ENCODE data around the gene ST3GAL6. TPM values are rescaled to one million over a fixed set of nuclear protein-coding genes. Genes with fewer than 3 reads are reported as not detected.

The ST3GAL6 gene
- polyA plus RNA-seq, 1 donor from 2014 or later = 3.7 TPM

- Histone ChIP-seq H3K4me3 (ENCODE audit: low read length) (no peak overlapping the region), H3F3A (ENCODE audit: insufficient read depth, low read length, poor library complexity, severe bottlenecking) (no peaks in the 10 kb centered on the region), H4K20me1 (ENCODE audit: insufficient read depth) (no peaks in the 10 kb centered on the region), H3K79me2 (replicated peaks; ENCODE audit: insufficient read depth, low read length) (no peaks in the 10 kb centered on the region), H3K4me2 (ENCODE audit: low read length) (no peak overlapping the region), H3K9me2 (ENCODE audit: insufficient read depth, low read length) (no peaks in the 10 kb centered on the region), H3K36me3 (ENCODE audit: insufficient read depth, low read length) (peaks cover 5% of the 10 kb centered on the region), H3K27me3 (ENCODE audit: insufficient read depth, low read depth, low read length) (no peaks in the 10 kb centered on the region), H2AFZ (ENCODE audit: low read depth, low read length) (no peak overlapping the region), H3K9me3 (ENCODE audit: low read length) (no peaks in the 10 kb centered on the region), H3K9ac (ENCODE audit: low read length) (no peak overlapping the region), H3K27ac (ENCODE audit: low read length) (no peak overlapping the region)
- no peak for TF ChIP-seq TAF1 (IDR thresholded peaks at IDR 0.05; ENCODE audit: low read depth)
- no peak for TF ChIP-seq MXI1 (conservative IDR thresholded peaks at IDR 0.05; ENCODE audit: poor library complexity, severe bottlenecking)
- TF ChIP-seq EP300 (conservative IDR thresholded peaks at IDR 0.05; ENCODE audit: poor library complexity, severe bottlenecking) = no peak
- TF ChIP-seq, protein P1, sequence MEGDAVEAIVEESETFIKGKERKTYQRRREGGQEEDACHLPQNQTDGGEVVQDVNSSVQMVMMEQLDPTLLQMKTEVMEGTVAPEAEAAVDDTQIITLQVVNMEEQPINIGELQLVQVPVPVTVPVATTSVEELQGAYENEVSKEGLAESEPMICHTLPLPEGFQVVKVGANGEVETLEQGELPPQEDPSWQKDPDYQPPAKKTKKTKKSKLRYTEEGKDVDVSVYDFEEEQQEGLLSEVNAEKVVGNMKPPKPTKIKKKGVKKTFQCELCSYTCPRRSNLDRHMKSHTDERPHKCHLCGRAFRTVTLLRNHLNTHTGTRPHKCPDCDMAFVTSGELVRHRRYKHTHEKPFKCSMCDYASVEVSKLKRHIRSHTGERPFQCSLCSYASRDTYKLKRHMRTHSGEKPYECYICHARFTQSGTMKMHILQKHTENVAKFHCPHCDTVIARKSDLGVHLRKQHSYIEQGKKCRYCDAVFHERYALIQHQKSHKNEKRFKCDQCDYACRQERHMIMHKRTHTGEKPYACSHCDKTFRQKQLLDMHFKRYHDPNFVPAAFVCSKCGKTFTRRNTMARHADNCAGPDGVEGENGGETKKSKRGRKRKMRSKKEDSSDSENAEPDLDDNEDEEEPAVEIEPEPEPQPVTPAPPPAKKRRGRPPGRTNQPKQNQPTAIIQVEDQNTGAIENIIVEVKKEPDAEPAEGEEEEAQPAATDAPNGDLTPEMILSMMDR (IDR thresholded peaks at IDR 0.05; ENCODE audit: poor library complexity, severe bottlenecking) = no peak
- TF ChIP-seq REST (IDR thresholded peaks at IDR 0.05; ENCODE audit: borderline replicate concordance) = no peak
- TF ChIP-seq RAD21 (conservative IDR thresholded peaks at IDR 0.05) = no peak
- no peak for TF ChIP-seq SMC3 (conservative IDR thresholded peaks at IDR 0.05; ENCODE audit: poor library complexity)
- no peak for TF ChIP-seq POLR2AphosphoS5 (IDR thresholded peaks at IDR 0.05)
- TF ChIP-seq EZH2 (IDR thresholded peaks at IDR 0.05; ENCODE audit: borderline replicate concordance, insufficient read depth, low read length, poor library complexity, severe bottlenecking) = no peak
These were observed 44.9 kb downstream of the ST3GAL6 start for GRCh38 chr3:98808071-98808470.

DNA sequence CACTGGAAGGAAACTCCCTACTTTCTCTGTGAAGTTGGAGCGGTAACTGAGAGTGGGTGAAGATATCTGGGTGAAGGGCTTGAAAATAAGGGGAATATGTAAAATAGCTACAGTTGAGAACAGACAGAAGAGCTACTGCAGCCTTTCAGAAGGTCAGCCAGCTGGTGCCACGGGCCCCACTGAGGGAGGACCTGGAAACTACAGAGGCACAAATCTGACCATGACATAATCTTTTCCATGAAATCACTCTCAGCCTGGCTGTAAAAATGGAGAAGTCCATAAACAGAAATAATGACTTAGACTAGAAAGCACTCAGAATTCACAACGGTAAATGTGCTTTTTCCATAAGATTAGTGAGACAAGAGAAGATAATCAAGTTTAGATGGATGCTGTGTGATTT, 46.4 kb downstream of the ST3GAL6 start:
- Histone ChIP-seq H3K36me3 (ENCODE audit: insufficient read depth, low read length) (peaks cover 5% of the 10 kb centered on the region), H3F3A (ENCODE audit: insufficient read depth, low read length, poor library complexity, severe bottlenecking) (no peaks in the 10 kb centered on the region), H3K27me3 (ENCODE audit: insufficient read depth, low read depth, low read length) (no peaks in the 10 kb centered on the region), H3K27ac (ENCODE audit: low read length) (no peak overlapping the region), H4K20me1 (ENCODE audit: insufficient read depth) (no peaks in the 10 kb centered on the region), H3K4me2 (ENCODE audit: low read length) (no peak overlapping the region), H2AFZ (ENCODE audit: low read depth, low read length) (no peak overlapping the region), H3K9ac (ENCODE audit: low read length) (no peak overlapping the region), H3K9me2 (ENCODE audit: insufficient read depth, low read length) (no peaks in the 10 kb centered on the region), H3K4me3 (ENCODE audit: low read length) (no peak overlapping the region), H3K9me3 (ENCODE audit: low read length) (no peaks in the 10 kb centered on the region), H3K79me2 (replicated peaks; ENCODE audit: insufficient read depth, low read length) (no peaks in the 10 kb centered on the region)
- TF ChIP-seq POLR2AphosphoS5 (IDR thresholded peaks at IDR 0.05) (no peak), REST (IDR thresholded peaks at IDR 0.05; ENCODE audit: borderline replicate concordance) (no peak), EP300 (conservative IDR thresholded peaks at IDR 0.05; ENCODE audit: poor library complexity, severe bottlenecking) (no peak), TAF1 (IDR thresholded peaks at IDR 0.05; ENCODE audit: low read depth) (no peak), EZH2 (IDR thresholded peaks at IDR 0.05; ENCODE audit: borderline replicate concordance, insufficient read depth, low read length, poor library complexity, severe bottlenecking) (no peak), SMC3 (conservative IDR thresholded peaks at IDR 0.05; ENCODE audit: poor library complexity) (no peak), MXI1 (conservative IDR thresholded peaks at IDR 0.05; ENCODE audit: poor library complexity, severe bottlenecking) (no peak)
- TF ChIP-seq, protein P1 (IDR thresholded peaks at IDR 0.05; ENCODE audit: poor library complexity, severe bottlenecking) = no peak
